Measurements from ENCODE around the gene PPP2R3B. TPM values are rescaled to one million over a fixed set of nuclear protein-coding genes. Genes with fewer than 3 reads are reported as not detected.

The PPP2R3B gene
- total RNA-seq, 1 experiment from 2014 or later, result 130 TPM

GRCh38 chrX:317424-318067 lies 69.2 kb downstream of the PPP2R3B start:
- POLR2A ChIA-PET, result no interaction called here
- ATAC-seq (no peak), DNase-seq (ENCODE audit: low spot score) (no peak)
- H3K27me3 Mint-ChIP-seq (ENCODE audit: low read depth), result peaks cover 3% of the 10 kb centered on the region; the same call in 1 of the 2 replicates
- peaks cover 5% of the 10 kb centered on the region for H3K4me1 Mint-ChIP-seq
- no peak overlapping the region for H3K27ac Mint-ChIP-seq
- no peaks in the 10 kb centered on the region for H3K9me3 Mint-ChIP-seq
- CTCF ChIA-PET, result no interaction called here
- TF ChIP-seq ZNF512 (CRISPR knock-in tag; IDR thresholded peaks at IDR 0.05; ENCODE audit: borderline replicate concordance) (no peak), OVOL2 (CRISPR knock-in tag; IDR thresholded peaks at IDR 0.05; ENCODE audit: borderline replicate concordance) (no peak), USF2 (CRISPR knock-in tag; IDR thresholded peaks at IDR 0.05) (no peak), IRF2 (CRISPR knock-in tag; IDR thresholded peaks at IDR 0.05; ENCODE audit: borderline replicate concordance, low read depth) (no peak), SMAD4 (CRISPR knock-in tag; IDR thresholded peaks at IDR 0.05) (no peak), ATF3 (CRISPR knock-in tag; conservative IDR thresholded peaks at IDR 0.05) (no peak), SP1 (CRISPR knock-in tag; conservative IDR thresholded peaks at IDR 0.05) (no peak), CTCF (IDR thresholded peaks at IDR 0.05) (no peak), HMGA2 (CRISPR knock-in tag; IDR thresholded peaks at IDR 0.05) (no peak), ZNF423 (CRISPR knock-in tag; IDR thresholded peaks at IDR 0.05) (no peak), GABPB1 (CRISPR knock-in tag; IDR thresholded peaks at IDR 0.05) (no peak), HMGXB4 (CRISPR knock-in tag; IDR thresholded peaks at IDR 0.05) (no peak), EMX1 (CRISPR knock-in tag; IDR thresholded peaks at IDR 0.05) (no peak)
- TF ChIP-seq, protein P1, sequence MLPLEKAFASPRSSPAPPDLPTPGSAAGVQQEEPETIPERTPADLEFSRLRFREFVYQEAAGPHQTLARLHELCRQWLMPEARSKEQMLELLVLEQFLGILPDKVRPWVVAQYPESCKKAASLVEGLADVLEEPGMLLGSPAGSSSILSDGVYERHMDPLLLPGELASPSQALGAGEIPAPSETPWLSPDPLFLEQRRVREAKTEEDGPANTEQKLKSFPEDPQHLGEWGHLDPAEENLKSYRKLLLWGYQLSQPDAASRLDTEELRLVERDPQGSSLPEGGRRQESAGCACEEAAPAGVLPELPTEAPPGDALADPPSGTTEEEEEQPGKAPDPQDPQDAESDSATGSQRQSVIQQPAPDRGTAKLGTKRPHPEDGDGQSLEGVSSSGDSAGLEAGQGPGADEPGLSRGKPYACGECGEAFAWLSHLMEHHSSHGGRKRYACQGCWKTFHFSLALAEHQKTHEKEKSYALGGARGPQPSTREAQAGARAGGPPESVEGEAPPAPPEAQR (CRISPR knock-in tag; IDR thresholded peaks at IDR 0.05), result no peak
- TF ChIP-seq, protein P2, sequence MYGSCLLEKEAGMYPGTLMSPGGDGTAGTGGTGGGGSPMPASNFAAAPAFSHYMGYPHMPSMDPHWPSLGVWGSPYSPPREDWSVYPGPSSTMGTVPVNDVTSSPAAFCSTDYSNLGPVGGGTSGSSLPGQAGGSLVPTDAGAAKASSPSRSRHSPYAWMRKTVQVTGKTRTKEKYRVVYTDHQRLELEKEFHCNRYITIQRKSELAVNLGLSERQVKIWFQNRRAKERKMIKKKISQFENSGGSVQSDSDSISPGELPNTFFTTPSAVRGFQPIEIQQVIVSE (CRISPR knock-in tag; IDR thresholded peaks at IDR 0.05; ENCODE audit: borderline replicate concordance), result no peak
- H3K4me3 Mint-ChIP-seq, result peak overlapping the region; percentile 83
- H3K36me3 Mint-ChIP-seq, result peaks cover 8% of the 10 kb centered on the region
